ENCODE data around the gene KIAA0319L. TPM values are rescaled to one million over a fixed set of nuclear protein-coding genes. Genes with fewer than 3 reads are reported as not detected.
"Not testable (repeated sequence)": the region's sequence is repeated elsewhere in the genome, so short reads cannot be mapped to it uniquely, and the experiment has no call there.

KIAA0319L gene
- polyA plus RNA-seq, 1 donor from 2014 or later, result 38.1 TPM

DNA sequence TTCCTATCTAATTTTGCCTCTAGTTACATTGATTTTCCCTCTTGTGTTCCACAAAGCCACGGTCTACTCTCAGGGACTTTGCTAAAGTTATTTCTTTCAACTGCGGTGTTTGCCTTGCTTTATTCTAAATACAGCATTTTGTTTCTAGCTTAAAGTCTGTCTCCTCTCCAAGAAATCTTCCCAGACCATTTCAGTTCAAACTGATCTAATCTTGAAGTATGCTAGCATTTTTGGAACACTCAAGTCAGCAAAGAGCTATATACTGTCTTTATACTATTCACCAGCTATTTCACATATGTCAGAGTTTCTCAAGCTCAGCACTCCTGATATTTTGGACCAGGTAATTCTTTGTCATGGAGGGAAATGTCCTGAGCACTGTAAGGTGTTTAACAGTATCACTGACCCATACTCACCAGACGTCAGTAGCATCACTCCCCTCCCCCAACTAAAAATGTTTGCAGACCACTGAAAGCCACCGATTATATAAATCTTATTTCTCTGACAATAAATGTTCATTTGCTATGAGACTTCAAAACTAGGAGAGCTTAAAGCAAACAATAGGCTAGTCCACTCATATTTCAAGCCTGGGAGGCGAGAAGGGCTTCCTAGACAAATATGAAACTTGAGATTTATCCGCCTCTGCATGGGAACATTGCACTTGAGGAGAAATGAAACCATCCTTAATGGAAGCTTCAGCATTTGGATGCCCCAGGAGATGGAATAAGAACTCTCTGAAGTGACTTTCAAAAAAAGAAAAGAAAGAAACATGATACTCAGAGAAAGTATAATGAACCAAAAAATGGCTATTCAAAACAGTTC, 81.1 kb downstream of the KIAA0319L start:
- no peaks in the 10 kb centered on the region for H3K9me3 ChIP-seq (ENCODE audit: low read length)
- no peaks in the 10 kb centered on the region for H3K9me2 ChIP-seq (ENCODE audit: insufficient read depth, low read length)
- H3K9ac ChIP-seq (ENCODE audit: low read length), result no peak overlapping the region
- no peak for TF ChIP-seq SMC3 (conservative IDR thresholded peaks at IDR 0.05; ENCODE audit: poor library complexity)
- TF ChIP-seq POLR2AphosphoS5 (IDR thresholded peaks at IDR 0.05), result no peak
- no peaks in the 10 kb centered on the region for H3K79me2 ChIP-seq (replicated peaks; ENCODE audit: insufficient read depth, low read length)
- H3F3A ChIP-seq (ENCODE audit: insufficient read depth, low read length, poor library complexity, severe bottlenecking), result no peaks in the 10 kb centered on the region
- H3K36me3 ChIP-seq (ENCODE audit: insufficient read depth, low read length), result no peaks in the 10 kb centered on the region
- no peaks in the 10 kb centered on the region for H4K20me1 ChIP-seq (ENCODE audit: insufficient read depth)
- no peak overlapping the region for H3K27ac ChIP-seq (ENCODE audit: low read length)
- no peak overlapping the region for H3K4me2 ChIP-seq (ENCODE audit: low read length)
- H2AFZ ChIP-seq (ENCODE audit: low read depth, low read length), result no peak overlapping the region
- H3K4me3 ChIP-seq (ENCODE audit: low read length), result no peak overlapping the region
- no peaks in the 10 kb centered on the region for H3K27me3 ChIP-seq (ENCODE audit: insufficient read depth, low read depth, low read length)

DNA sequence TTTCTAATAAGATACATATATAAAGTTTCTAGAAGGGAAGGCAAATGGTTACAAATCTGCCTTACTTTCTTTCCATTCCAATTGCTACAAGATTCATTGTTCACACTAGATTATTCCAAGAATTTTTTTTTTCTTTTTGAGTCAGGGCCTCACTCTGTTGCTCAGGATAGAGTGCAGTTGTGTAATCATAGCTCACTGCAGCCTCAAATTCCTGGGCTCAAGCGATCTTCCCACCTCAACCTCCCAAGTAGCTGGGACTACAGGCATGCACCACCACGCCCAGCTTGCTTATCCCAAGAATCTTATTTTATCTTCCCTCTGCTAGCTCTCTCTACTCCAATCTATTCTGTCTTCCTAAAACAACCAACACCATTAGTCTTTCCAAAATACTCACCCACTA, 81.8 kb downstream of the KIAA0319L start:
- H2AFZ ChIP-seq (ENCODE audit: low read depth, low read length), result no peak overlapping the region

DNA sequence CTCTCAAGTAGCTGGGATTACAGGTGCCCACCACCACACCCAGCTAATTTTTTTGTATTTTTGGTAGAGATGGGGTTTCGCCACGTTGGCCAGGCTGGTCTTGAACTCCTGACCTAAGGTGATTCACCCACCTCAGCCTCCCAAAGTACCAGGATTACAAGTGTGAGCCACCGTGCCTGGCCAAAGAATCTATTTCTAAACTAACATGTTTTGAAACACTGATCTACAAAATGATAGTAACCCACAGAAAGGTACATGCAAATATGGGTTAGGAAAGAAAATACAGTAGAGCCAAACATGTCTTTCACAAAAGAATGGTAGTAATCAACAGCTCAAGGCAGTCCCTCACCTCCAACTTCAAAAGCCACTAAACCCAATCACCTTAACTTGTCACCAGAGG, 84.0 kb downstream of the KIAA0319L start:
- not testable (repeated sequence) for H3K27me3 ChIP-seq (ENCODE audit: insufficient read depth, low read depth, low read length); H2AFZ ChIP-seq (ENCODE audit: low read depth, low read length); H3K4me2 ChIP-seq (ENCODE audit: low read length); H3K79me2 ChIP-seq (replicated peaks; ENCODE audit: insufficient read depth, low read length); H4K20me1 ChIP-seq (ENCODE audit: insufficient read depth); H3K9me2 ChIP-seq (ENCODE audit: insufficient read depth, low read length); H3F3A ChIP-seq (ENCODE audit: insufficient read depth, low read length, poor library complexity, severe bottlenecking); H3K9ac ChIP-seq (ENCODE audit: low read length); H3K9me3 ChIP-seq (ENCODE audit: low read length); H3K27ac ChIP-seq (ENCODE audit: low read length); H3K36me3 ChIP-seq (ENCODE audit: insufficient read depth, low read length); H3K4me3 ChIP-seq (ENCODE audit: low read length)

More for the DNA sequence above, 81.8 kb downstream of the KIAA0319L start:
- Histone ChIP-seq H3K9me2 (ENCODE audit: insufficient read depth, low read length) (no peaks in the 10 kb centered on the region), H3F3A (ENCODE audit: insufficient read depth, low read length, poor library complexity, severe bottlenecking) (no peaks in the 10 kb centered on the region), H3K79me2 (replicated peaks; ENCODE audit: insufficient read depth, low read length) (no peaks in the 10 kb centered on the region), H3K36me3 (ENCODE audit: insufficient read depth, low read length) (no peaks in the 10 kb centered on the region), H3K9me3 (ENCODE audit: low read length) (no peaks in the 10 kb centered on the region), H3K27ac (ENCODE audit: low read length) (no peak overlapping the region), H4K20me1 (ENCODE audit: insufficient read depth) (no peaks in the 10 kb centered on the region), H3K4me2 (ENCODE audit: low read length) (no peak overlapping the region), H3K9ac (ENCODE audit: low read length) (no peak overlapping the region), H3K27me3 (ENCODE audit: insufficient read depth, low read depth, low read length) (no peaks in the 10 kb centered on the region), H3K4me3 (ENCODE audit: low read length) (no peak overlapping the region)
- no peak for TF ChIP-seq EZH2 (IDR thresholded peaks at IDR 0.05; ENCODE audit: borderline replicate concordance, insufficient read depth, low read length, poor library complexity, severe bottlenecking)
- TF ChIP-seq, protein P1, sequence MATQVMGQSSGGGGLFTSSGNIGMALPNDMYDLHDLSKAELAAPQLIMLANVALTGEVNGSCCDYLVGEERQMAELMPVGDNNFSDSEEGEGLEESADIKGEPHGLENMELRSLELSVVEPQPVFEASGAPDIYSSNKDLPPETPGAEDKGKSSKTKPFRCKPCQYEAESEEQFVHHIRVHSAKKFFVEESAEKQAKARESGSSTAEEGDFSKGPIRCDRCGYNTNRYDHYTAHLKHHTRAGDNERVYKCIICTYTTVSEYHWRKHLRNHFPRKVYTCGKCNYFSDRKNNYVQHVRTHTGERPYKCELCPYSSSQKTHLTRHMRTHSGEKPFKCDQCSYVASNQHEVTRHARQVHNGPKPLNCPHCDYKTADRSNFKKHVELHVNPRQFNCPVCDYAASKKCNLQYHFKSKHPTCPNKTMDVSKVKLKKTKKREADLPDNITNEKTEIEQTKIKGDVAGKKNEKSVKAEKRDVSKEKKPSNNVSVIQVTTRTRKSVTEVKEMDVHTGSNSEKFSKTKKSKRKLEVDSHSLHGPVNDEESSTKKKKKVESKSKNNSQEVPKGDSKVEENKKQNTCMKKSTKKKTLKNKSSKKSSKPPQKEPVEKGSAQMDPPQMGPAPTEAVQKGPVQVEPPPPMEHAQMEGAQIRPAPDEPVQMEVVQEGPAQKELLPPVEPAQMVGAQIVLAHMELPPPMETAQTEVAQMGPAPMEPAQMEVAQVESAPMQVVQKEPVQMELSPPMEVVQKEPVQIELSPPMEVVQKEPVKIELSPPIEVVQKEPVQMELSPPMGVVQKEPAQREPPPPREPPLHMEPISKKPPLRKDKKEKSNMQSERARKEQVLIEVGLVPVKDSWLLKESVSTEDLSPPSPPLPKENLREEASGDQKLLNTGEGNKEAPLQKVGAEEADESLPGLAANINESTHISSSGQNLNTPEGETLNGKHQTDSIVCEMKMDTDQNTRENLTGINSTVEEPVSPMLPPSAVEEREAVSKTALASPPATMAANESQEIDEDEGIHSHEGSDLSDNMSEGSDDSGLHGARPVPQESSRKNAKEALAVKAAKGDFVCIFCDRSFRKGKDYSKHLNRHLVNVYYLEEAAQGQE (IDR thresholded peaks at IDR 0.05; ENCODE audit: borderline replicate concordance), result no peak
- TF ChIP-seq, protein P2, sequence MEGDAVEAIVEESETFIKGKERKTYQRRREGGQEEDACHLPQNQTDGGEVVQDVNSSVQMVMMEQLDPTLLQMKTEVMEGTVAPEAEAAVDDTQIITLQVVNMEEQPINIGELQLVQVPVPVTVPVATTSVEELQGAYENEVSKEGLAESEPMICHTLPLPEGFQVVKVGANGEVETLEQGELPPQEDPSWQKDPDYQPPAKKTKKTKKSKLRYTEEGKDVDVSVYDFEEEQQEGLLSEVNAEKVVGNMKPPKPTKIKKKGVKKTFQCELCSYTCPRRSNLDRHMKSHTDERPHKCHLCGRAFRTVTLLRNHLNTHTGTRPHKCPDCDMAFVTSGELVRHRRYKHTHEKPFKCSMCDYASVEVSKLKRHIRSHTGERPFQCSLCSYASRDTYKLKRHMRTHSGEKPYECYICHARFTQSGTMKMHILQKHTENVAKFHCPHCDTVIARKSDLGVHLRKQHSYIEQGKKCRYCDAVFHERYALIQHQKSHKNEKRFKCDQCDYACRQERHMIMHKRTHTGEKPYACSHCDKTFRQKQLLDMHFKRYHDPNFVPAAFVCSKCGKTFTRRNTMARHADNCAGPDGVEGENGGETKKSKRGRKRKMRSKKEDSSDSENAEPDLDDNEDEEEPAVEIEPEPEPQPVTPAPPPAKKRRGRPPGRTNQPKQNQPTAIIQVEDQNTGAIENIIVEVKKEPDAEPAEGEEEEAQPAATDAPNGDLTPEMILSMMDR (IDR thresholded peaks at IDR 0.05; ENCODE audit: poor library complexity, severe bottlenecking), result no peak
- no peak for TF ChIP-seq TAF1 (IDR thresholded peaks at IDR 0.05; ENCODE audit: low read depth)
- TF ChIP-seq MXI1 (conservative IDR thresholded peaks at IDR 0.05; ENCODE audit: poor library complexity, severe bottlenecking), result no peak
- TF ChIP-seq POLR2AphosphoS5 (IDR thresholded peaks at IDR 0.05), result no peak
- TF ChIP-seq SMC3 (conservative IDR thresholded peaks at IDR 0.05; ENCODE audit: poor library complexity), result no peak
- no peak for TF ChIP-seq EP300 (conservative IDR thresholded peaks at IDR 0.05; ENCODE audit: poor library complexity, severe bottlenecking)
- no peak for TF ChIP-seq RAD21 (conservative IDR thresholded peaks at IDR 0.05)
